LNCaP clone FGC (cell line): Measurements from ENCODE around the gene VMP1.
"Not testable (repeated sequence)": the region's sequence is repeated elsewhere in the genome, so short reads cannot be mapped to it uniquely, and the experiment has no call there.

Experiments used
- DNase-seq: peaks from one replicate; pipeline ENCODE4 v3.0.0-alpha.2; 2011; ENCODE audit warnings: low read depth
- H3K4me3 ChIP-seq: 2 replicates; pipeline ENCODE4 v1.5.1; 2011; ENCODE audit warnings: mild to moderate bottlenecking, low read depth, low read length, control low read depth
- CTCF ChIP-seq: IDR thresholded peaks from 2 replicates; pipeline ENCODE4 v1.5.1; 2012; ENCODE audit warnings: mild to moderate bottlenecking; ENCODE audit not compliant: control insufficient read depth, insufficient read depth; ENCODE audit errors: extremely low read depth

The VMP1 gene

GRCh38 chr17:59748591-59748990, 41.1 kb downstream of the VMP1 start:
- no peak for TF ChIP-seq CTCF
- DNase-seq: no peak
- no peak overlapping the region for H3K4me3 ChIP-seq

GRCh38 chr17:59751955-59752413, 44.5 kb downstream of the VMP1 start:
- no peak for DNase-seq
- TF ChIP-seq CTCF: no peak
- H3K4me3 ChIP-seq: no peak overlapping the region

- no peak overlapping the region for H3K4me3 ChIP-seq
- no peak for TF ChIP-seq CTCF
- no peak for DNase-seq
Observed at GRCh38 chr17:59752446-59752845, 45.0 kb downstream of the VMP1 start.

GRCh38 chr17:59752922-59753321, 45.5 kb downstream of the VMP1 start:
- no peak overlapping the region for H3K4me3 ChIP-seq
- no peak for DNase-seq
- no peak for TF ChIP-seq CTCF

GRCh38 chr17:59753522-59754467, 46.3 kb downstream of the VMP1 start:
- peak; percentile 57 for TF ChIP-seq CTCF
- DNase-seq: peak; percentile 65
- H3K4me3 ChIP-seq: no peak overlapping the region

- DNase-seq: no peak
- H3K4me3 ChIP-seq: no peak overlapping the region
- TF ChIP-seq CTCF: no peak
Observed at GRCh38 chr17:59754552-59754951, 47.1 kb downstream of the VMP1 start.

- DNase-seq, H3K4me3 ChIP-seq: not testable (repeated sequence)
Observed at GRCh38 chr17:59755069-59755468, 47.6 kb downstream of the VMP1 start.
